Mucosa of descending colon (tissue), 3 donors: Measurements from ENCODE around the gene AIF1. TPM values are rescaled to one million over a fixed set of nuclear protein-coding genes. Genes with fewer than 3 reads are reported as not detected.

Experiments
- ATAC-seq: fragments of 200-7000 bp; cut with Tn5 transposase; one replicate; pipeline ENCODE4 v1.9.1; 2020; ENCODE audit warnings: mild to moderate bottlenecking, moderate library complexity
- DNase-seq, 3 donors: peaks; one replicate each; pipeline ENCODE4 v3.0.0-alpha.2; 2020
- H3K36me3 ChIP-seq: fragments of 200-600 bp; one replicate; pipeline ENCODE4 v1.8.0; 2021; ENCODE audit warnings: low read depth, mild to moderate bottlenecking
- H3K4me1 ChIP-seq: fragments of 200-600 bp; one replicate; pipeline ENCODE4 v1.8.0; 2021; ENCODE audit warnings: low read depth, mild to moderate bottlenecking
- H3K4me3 ChIP-seq: fragments of 200-600 bp; one replicate; pipeline ENCODE4 v1.8.0; 2021; ENCODE audit warnings: mild to moderate bottlenecking
- H3K9me3 ChIP-seq: fragments of 200-600 bp; one replicate; pipeline ENCODE4 v1.8.0; 2021; ENCODE audit warnings: mild to moderate bottlenecking
- intact Hi-C, 2 donors: fragments of 100-400 bp; cut with DNase I in 1 of 2; cut with micrococcal nuclease in 1 of 2; formaldehyde crosslinking; loops; one replicate each; pipeline versions ENCODE4 v1.11.0 to v1.11.1; 2022; cut with DNase I, micrococcal nuclease
- total RNA-seq, 3 donors: library from RNA; stranded (reverse); fragmentation: NEBNext Ultra II Directional in 2 of 3; extraction: Animal tissue kit (Norgen Biotek cat#: 25700) in 2 of 3; gene quantifications; one replicate each; pipeline versions ENCODE4 v1.2.1 to v1.2.4, GENCODE V29; 2021 to 2023
- TF ChIP-seq, protein P1 (sequence below): fragments of 200-600 bp; IDR thresholded peaks from one replicate; pipeline ENCODE4 v1.8.0; 2022; ENCODE audit warnings: antibody characterized with exemption, mild to moderate bottlenecking
- donor health status: DM: no; HTN: no; CAD: no; lungs with moderate emphysema.
- donor health status: DM: no; HTN: no; CAD: no.
- donor health status: DM: no; HTN: yes; CAD: no.

The AIF1 gene
- total RNA-seq, 3 donors from 2014 or later = 6.1 to 28.4 (median 17.3) TPM

DNA sequence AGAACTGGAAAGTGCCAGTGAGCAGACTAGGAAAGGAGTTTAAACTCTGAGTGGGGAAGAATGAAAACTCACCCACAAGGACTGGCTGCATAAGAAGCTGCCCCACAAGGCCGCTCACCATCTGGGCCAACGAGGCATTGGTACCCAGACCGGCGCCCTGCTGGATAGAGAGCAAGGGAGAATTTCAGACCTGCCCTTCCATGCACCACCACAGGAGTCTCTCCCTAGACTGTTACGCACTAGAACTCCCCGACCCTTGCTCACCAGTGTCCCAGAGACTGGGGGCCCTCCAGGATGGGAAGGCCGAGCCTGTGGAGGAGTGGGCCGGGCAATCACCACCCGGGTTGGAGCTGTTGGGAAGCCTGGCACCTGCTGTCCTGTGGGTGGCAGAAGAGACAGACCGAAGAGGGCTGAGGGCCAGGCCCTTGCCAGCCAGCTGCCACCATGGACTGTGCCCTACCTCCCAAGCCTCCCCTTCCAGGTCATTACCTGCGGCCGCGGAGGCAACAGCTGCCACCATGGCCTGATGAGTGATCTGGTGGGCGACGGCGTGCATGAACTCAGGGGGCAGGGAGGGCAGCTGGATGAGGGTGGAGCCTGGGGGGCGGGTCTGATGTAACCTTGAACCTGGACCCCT lies 28.9 kb downstream of the AIF1 start:
- Histone ChIP-seq H3K4me1 (no peaks in the 10 kb centered on the region), H3K9me3 (no peaks in the 10 kb centered on the region), H3K36me3 (peaks cover 41% of the 10 kb centered on the region), H3K4me3 (no peak overlapping the region)
- intact Hi-C loops = no loop called here
- TF ChIP-seq, protein P1, sequence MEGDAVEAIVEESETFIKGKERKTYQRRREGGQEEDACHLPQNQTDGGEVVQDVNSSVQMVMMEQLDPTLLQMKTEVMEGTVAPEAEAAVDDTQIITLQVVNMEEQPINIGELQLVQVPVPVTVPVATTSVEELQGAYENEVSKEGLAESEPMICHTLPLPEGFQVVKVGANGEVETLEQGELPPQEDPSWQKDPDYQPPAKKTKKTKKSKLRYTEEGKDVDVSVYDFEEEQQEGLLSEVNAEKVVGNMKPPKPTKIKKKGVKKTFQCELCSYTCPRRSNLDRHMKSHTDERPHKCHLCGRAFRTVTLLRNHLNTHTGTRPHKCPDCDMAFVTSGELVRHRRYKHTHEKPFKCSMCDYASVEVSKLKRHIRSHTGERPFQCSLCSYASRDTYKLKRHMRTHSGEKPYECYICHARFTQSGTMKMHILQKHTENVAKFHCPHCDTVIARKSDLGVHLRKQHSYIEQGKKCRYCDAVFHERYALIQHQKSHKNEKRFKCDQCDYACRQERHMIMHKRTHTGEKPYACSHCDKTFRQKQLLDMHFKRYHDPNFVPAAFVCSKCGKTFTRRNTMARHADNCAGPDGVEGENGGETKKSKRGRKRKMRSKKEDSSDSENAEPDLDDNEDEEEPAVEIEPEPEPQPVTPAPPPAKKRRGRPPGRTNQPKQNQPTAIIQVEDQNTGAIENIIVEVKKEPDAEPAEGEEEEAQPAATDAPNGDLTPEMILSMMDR = no peak
- DNase-seq (no peak), ATAC-seq (no peak)

DNA sequence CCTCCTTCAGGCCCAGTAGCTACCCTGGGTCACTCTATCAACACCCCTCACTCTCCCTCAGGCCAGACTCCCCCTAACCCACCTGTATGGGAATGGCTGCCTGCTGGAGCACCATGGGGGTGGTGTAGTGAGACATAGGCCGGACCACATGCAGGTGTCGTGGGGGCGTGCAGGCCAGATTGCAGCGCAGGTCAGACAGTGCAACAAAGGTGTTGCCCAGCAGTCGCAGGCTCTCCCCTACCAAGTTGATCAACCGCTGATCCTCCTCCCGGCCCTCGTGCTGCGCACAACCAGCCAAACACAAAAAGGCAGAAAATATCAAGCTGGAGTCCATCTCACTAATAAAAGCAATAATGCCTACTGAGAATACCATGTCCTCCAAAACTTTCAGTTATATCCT lies 30.3 kb downstream of the AIF1 start:
- TF ChIP-seq, protein P1 = no peak
- intact Hi-C loops = no loop called here
- Histone ChIP-seq H3K4me1 (no peaks in the 10 kb centered on the region), H3K36me3 (peaks cover 41% of the 10 kb centered on the region), H3K9me3 (no peaks in the 10 kb centered on the region), H3K4me3 (no peak overlapping the region)
- DNase-seq (no peak), ATAC-seq (no peak)

DNA sequence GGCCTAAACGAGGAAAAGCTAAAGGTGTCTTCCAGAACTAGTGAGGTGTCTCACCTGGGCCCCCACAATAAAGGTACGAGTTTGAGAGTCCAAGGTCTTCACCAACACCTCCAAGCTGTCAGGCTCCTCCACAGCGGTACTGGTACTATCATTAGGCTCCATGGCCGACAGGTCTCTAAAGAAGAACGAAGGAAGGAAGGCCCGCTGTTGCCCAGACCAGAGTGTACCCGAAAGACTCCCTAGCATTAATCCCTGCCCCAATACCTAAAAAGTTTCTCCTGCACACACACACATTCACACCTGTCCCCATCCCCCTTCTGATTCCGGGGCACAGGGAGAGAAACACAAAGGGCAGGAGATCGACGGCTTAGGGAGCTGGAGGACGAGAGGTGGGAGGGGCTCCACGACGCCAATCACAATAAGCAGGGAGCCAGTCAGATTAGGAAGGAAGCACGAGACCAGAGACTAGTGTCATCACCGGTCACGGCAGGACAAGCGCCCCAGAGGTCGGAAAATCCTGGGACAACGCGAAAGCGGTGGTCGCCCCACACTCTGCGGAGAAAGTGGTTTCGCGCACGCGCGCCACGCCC lies 36.7 kb downstream of the AIF1 start:
- ATAC-seq (peak; percentile 78), DNase-seq (peak in 1 of 3 donors; percentile 83)
- TF ChIP-seq, protein P1 = no peak
- Histone ChIP-seq H3K9me3 (no peaks in the 10 kb centered on the region), H3K4me3 (peak overlapping the region; percentile 60), H3K36me3 (peaks cover 17% of the 10 kb centered on the region), H3K4me1 (peaks cover 27% of the 10 kb centered on the region)
- intact Hi-C loops = no loop called here

DNA sequence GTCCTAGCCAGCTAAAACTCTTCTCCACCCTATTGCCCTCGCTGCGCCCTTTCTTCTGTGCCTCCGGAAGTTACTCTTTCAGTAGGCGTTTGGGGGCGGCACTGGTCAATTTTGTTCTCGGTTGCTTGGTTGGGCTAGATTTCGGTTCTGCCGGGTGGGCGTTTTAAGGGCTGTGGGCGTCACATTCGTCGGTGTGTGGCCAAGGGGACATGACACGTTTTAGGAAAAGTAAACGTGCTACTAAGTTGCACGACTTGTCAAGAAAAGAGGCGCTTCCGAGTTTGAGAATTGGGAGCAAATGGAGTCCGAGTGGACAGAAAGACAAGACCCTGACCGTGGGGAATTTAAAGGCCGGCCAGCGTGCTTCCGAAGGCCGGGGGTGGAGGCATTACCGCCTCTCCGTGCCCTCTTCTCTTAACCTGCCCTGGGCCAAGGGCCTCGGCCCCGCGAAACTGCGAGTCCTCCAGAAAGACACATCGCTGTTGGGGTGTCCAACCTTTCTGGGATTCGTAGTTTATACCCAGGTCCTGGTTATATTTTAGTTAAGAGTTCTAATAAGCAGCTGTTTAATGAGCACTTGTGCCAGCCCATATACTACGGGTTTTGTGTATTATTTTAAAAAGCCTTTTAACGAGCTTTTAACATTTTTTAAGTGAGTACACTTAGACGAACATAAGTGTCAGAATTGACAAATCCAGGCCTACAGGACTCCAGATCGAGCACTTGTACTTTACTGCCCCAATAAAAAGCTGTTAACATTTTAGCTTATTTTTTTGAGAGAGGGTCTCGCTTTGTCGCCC lies 38.1 kb downstream of the AIF1 start:
- DNase-seq (peak in 2 of 3 donors; percentile 87 to 88), ATAC-seq (peak; percentile 77)
- H3K36me3 ChIP-seq = peaks cover 7% of the 10 kb centered on the region
- H3K4me3 ChIP-seq = peak overlapping the region; percentile 60
- no peaks in the 10 kb centered on the region for H3K9me3 ChIP-seq
- TF ChIP-seq, protein P1 = no peak
- peaks cover 27% of the 10 kb centered on the region for H3K4me1 ChIP-seq
- intact Hi-C loops = no loop called here

DNA sequence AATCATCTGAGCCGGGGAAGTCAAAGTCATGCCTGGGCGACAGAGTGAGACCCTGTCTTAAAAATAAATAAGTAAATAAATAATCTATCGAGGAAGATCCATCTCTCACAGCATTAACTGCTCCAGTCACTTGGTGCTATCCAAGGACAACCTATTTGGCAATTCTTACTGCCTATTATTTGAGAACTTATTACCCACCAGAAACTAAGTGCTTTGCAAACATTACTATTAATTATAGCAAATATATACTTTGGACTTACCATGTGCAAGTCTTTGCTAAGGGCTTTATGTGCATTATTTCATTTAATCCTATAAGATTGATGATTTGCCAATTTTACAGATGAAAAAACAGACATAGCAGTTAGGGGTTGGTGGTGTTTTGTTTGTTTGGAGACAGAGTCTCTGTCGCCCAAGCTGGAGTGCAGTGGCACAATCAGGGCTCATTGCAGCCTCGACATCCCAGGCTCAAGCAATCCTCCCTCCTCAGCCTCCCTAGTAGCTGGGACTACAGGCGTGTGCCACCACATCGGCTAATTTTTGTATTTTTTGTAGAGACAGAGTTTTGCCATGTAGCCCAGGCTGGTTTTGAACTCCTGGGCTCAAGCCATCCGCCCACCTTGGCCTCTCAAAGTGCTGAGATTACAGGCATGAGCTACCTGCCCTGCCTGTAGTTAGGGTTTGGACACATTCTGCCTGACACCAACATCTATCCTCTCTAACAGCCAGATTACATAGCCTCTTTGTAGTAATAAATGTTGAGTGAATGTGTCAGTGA lies 39.7 kb downstream of the AIF1 start:
- Histone ChIP-seq H3K9me3 (no peaks in the 10 kb centered on the region), H3K4me3 (no peak overlapping the region), H3K4me1 (peaks cover 43% of the 10 kb centered on the region), H3K36me3 (no peaks in the 10 kb centered on the region)
- TF ChIP-seq, protein P1 = no peak
- intact Hi-C loops = no loop called here
- ATAC-seq (no peak), DNase-seq (no peak)
